ENCODE measurements around the gene PSMD3.

PSMD3 gene

GRCh38 chr17:39962642-39963220, 17.9 kb upstream of the PSMD3 start, which contains the start of gene GSDMA:
Gene GSDMA (plus strand): TSS chr17:39963004. CDS start chr17:39965688, 2,684 bp downstream.
- no peak for DNase-seq

DNA sequence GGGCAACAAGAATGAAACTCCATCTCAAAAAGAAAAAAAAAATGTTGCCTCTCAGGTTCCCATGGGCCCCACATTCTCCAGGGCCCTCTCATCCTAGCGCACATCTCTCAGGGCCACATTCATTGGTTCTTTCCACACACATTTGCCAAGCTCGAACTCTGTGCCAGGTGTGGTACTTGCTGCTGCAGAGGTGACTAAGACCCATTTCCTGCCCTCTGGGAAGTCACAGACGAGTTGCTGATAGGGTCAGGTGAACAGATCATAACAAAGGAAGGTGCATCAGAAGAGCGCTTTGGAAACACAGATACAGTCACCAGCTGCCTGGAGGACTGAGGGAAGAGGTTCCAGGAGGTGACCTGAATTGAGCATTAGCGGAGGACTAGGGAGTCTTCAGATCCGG, 16.8 kb upstream of the PSMD3 start:
- DNase-seq = no peak

DNA sequence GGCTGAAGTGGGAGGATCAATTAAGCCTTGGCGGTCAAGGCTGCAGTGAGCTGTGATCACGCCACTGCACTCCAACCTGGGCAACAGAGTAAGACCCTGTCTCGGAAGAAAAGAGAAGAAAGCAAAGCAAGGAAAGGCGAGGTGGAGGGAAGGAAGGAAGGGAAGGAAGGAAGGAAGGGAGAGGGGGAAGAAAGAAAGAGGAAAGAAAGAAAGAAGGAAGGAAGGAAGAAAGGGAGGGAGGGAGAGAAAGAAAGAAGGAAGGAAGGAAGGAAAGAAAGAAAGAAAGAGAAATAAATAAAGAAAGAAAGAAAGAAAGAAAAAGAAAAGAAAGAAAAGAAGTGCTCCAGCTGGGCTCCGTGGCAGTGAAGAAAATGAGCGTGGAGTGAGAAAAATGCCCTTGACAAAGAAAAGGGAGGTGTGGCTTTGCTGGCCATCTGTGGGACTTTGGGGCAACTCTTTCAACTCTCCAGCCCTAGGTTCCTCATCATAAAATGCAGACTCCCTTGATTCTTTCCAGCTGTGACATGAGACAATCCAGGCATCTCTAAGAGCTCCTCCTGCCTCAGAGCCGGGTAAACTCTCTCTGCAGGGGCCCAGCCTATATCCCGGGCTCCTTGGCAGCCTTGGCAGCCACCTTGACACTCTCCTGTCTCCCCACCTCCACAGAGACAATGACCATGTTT, 15.4 kb upstream of the PSMD3 start:
- no peak for DNase-seq

DNA sequence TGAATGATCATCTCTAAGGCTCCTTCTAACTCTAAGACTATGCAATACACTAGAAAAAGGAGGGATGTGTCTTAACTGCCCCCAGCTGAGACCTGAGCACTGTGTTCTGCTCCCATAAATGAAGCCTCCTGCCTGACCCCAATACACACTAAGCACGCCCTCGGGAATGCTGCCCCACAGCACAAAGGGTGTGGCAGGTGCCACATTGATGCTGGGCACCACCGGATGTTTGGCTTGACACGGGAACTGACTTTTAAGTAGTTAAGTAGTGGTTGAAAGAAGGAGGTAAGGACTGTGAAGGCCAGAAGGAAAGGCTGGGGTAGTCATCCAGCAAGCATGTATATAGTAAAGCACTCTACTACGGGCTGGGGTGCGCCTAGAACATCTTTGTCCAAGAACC, 13.8 kb upstream of the PSMD3 start:
- DNase-seq = no peak

GRCh38 chr17:39968761-39969160, 11.8 kb upstream of the PSMD3 start:
- DNase-seq = no peak

GRCh38 chr17:39969375-39969774, 11.2 kb upstream of the PSMD3 start:
- peak in 1 of 2 donors; percentile 23 for DNase-seq

GRCh38 chr17:39970157-39970692, 10.4 kb upstream of the PSMD3 start:
- no peak for DNase-seq

DNA sequence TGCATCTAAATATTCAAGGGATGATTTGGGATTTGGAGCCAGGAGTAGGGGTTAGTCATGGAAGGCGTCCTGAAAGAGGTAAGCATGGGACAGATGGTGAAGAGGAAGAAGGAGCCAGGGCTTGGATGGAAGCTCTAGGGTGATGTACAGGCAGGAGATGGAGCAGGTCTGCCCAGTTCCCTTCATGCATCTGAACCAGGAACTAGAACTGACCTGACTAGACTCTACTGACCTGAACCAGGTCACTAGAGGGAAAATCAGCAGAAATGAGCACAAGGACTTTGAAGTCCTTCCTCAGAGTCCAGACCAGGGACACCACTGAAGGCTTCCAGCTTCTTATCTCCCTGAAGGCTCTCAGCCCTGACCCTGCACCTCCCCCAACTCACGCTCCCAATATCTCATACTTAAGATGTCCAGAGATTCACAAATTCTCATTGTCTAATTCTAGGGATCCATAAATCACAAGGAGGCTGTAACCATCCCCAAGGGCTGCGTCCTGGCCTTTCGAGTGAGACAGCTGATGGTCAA, 9.5 kb upstream of the PSMD3 start:
- DNase-seq = no peak

DNA sequence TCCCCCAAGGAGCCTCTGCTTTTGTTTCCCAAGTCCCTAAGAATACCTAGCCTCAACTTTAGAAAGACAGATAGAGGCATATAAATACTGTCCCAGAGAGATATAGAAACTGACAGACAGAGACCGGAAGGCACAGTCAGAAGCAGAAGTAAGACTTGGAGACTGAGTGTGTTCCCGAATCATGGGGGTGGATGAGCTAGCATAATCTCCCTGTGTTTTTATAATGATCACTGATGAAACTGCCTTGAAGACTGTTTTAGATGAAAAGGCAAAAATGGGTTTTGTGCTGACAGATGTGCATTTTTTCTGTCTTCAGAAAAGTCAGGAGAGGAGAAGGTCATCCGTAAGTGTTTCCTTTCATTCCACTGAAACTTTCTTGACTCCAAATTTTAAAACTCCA, 8.3 kb upstream of the PSMD3 start:
- peak; percentile 77 to 78 for DNase-seq

DNA sequence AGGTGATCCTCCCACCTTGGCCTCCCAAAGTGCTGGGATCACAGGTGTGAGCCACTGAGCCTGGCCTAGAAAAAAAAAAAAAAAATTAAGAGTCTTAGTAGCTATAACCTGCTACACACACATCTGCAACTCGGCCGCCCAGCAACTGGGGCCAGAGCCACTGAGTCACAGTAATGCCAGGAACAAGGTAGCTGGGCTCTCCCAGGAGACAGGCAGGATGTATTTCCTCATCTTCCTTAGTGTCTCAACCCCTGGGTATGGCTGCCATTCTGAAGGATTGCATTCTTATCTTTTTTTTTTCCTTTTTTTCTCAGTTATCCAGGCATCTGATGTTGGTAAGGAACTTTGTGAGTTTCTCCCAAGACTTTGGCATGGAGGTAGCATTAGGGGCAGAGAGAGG, 7.1 kb upstream of the PSMD3 start:
- no peak for DNase-seq

GRCh38 chr17:39974433-39974832, 6.2 kb upstream of the PSMD3 start:
- DNase-seq = no peak

DNA sequence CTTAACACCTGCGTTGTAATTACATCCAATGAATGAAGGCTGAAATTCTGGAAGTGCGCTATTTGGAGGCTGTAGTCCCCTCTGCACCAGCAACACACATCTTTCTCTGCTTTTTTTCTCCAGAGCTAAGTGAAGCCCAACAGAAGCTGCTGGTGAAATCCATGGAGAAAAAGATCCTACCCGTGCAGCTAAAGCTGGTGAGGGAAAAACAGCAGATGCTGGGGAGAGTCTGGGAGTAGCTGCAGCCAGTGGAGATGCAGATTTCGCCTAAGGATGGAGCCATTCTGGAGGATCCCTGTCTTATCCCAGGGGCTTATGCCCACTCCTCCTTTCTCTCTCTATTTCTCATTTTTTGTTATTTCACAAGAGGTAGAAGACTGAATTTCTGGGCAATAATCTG, 4.8 kb upstream of the PSMD3 start:
- no peak for DNase-seq

DNA sequence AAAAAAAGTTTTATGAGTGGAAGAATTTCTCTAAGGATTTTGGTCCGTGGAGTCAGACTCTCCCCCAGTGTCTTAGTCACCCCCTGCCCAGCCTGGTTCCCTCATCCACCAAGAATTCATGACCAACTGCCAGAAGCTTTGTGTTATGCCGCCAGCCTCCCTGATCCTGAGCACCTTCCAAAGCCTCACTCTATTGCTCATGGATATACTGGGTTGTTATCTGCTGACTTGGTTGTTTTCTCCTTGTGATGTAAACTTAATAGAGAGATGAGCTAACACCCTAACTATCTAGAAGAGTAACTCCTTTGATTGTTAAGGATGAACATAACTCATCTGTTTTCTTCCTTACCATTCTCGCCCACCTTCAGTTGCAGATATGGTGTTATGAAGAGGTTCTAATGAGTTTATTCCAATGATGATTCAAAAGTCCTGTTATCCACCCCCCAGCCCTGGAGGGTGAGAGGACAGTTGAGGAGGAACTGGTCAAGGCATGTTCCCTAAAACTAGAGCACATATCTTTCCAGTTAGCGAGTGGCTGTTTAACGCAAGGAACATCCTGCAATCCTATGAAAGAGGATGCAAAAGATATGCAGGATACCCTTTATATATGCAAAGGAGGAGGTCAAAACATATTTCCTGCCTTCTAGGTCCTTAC, 1.5 kb upstream of the PSMD3 start:
- peak in 1 of 2 donors; percentile 31 for DNase-seq

DNA sequence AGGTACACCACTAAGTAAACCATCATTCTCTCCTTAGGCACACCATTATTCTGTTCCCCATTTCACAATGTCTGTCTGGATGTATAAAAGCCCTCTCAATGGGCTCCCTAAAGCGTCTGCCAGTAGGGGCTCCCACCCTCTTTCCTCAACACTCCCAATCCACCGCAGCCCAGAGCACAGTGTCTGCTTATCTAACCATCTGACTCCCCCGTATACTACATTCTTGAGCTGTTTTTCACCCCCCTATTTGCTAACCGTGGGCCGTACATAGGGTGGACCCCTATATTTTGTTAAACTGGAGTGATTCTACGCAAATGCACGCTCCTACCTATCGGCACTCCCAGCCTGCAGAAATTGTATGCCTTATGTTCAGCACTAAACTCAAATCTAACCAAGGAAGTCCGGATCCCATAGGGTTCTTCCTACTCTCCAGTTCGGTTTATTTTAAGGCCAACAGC, 685 bp upstream of the PSMD3 start:
- DNase-seq = peak in 1 of 2 donors; percentile 18

DNA sequence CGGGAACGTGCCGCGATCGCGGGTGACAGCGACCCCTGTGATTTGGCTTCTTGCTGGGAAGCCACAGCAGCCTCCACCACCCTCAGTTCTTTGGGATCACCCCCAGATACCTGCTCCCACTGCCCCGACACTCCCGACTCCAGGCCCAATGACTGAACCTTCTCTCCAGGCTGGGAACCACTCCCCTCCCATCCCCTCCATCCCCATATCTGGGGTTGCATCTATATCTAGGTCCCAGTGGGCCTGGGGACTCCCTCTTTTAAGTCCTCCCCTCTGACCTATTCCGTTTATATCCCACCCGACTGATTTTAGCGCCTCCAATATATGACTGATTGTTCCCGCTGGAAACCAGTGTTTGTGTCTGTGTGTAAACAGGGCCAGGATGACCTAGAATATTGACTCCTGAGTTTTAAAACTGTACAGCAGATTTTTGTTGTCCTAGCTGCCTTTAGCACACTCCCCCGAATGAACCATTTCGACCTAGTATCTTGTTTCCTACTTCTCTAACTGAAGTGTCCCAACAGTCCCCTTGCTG, 667 bp downstream of the PSMD3 start:
- no peak for DNase-seq

- peak; percentile 11 to 22 for DNase-seq
Observed at GRCh38 chr17:39981766-39982375, 1.3 kb downstream of the PSMD3 start.

DNA sequence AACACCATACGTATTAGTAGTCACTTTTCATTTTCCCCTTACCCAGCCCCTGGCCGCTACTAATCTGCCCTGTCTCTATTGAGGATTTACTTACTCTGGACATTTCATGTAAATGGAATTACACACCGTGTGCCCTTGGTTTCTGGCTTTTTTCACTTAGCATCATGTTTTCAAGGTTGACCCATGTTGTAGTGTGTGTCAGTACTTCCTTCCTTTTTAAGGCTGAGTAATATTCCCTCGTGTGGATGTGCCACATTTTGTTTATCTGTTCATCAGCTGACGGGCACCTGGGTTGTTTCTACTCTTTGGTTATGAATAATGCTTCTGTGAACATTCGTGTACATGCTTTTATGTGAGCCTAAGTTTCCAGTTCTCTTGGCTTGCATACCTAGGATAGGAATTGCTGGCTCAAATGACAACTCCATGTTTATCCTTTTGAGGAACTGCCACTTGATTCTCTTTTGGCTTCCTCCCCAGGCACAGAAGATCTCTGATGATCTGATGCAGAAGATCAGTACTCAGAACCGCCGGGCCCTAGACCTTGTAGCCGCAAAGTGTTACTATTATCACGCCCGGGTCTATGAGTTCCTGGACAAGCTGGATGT, 7.7 kb downstream of the PSMD3 start:
- DNase-seq = no peak

DNA sequence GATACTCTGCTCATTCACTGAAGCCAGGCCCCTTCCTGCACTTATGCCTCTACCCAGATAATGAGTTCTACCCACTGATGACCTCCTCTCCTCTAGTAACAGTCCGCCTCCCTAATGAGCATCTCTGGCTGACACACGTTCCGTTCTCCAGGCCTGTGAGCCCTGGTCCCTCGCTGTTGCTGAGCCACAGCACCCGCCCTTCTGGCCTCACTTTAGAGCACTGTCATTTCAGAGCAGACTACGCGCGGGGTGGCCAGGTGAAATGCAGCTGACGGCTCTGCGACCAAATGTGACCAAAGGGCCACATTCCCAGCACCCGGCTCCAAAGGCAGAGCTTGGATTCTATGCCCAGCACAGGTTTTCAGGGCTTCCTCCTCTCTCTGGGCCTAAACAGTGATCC, 13.8 kb downstream of the PSMD3 start:
- DNase-seq = no peak

DNA sequence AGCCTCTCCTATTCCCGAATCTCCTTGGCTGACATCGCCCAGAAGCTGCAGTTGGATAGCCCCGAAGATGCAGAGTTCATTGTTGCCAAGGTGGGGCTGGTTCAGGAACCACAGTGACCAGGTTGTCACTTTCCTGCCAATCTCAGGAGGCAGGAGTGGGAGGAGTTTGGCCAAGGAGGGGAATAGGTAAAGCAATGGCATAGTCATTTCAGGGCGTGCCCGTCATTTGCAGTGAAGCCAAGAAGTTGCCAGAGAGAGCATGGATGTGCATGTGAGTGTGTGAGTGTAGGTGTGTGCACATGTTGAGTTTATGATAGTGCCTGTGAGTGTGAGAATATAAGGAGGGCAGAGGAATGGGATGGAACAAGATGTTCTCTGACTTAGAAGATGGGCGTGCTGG, 14.8 kb downstream of the PSMD3 start:
- no peak for DNase-seq

DNA sequence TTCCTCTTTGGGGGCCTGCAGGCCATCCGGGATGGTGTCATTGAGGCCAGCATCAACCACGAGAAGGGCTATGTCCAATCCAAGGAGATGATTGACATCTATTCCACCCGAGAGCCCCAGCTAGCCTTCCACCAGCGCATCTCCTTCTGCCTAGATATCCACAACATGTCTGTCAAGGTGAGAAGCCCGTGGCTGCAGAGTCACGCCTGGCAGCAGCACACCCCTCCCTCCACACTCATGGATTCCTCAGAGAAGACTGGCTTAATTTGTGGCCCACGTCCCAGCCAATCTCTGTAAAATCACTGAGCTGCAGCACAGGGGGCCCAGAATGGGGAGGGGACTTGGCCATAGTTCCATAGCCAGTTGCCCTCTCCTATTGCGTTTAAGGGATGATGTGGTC, 15.6 kb downstream of the PSMD3 start:
- DNase-seq = no peak

GRCh38 chr17:39996800-39997199, 16.2 kb downstream of the PSMD3 start:
- DNase-seq = peak; percentile 63 to 87

- no peak for DNase-seq
Observed at GRCh38 chr17:39997543-39997942, 16.9 kb downstream of the PSMD3 start.

- no peak for DNase-seq
Observed at GRCh38 chr17:39999067-39999466, 18.5 kb downstream of the PSMD3 start.

All from inflammatory macrophage treated with lipopolysaccharide for 1 hour (primary cell).